ENCODE measurements around the gene OR1K1.
"Not testable (repeated sequence)": the region's sequence is repeated elsewhere in the genome, so short reads cannot be mapped to it uniquely, and the experiment has no call there.

GRCh38 chr9:122809261-122809660, 9.3 kb downstream of the OR1K1 start:
- TF ChIP-seq KAT7 (CRISPR knock-in tag; IDR thresholded peaks at IDR 0.05; ENCODE audit: borderline replicate concordance); BRF2 (IDR thresholded peaks at IDR 0.05; ENCODE audit: borderline replicate concordance, insufficient read depth, insufficient read length); EZH2 (IDR thresholded peaks at IDR 0.05; ENCODE audit: borderline replicate concordance, low read depth, low read length); MEIS2 (IDR thresholded peaks at IDR 0.05; ENCODE audit: partially characterized antibody); JUND (IDR thresholded peaks at IDR 0.05; ENCODE audit: borderline replicate concordance, low read depth, low read length); JUND (tag; IDR thresholded peaks at IDR 0.05; ENCODE audit: borderline replicate concordance, low read depth, low read length); ZNF133 (CRISPR knock-in tag; IDR thresholded peaks at IDR 0.05); CEBPZ (IDR thresholded peaks at IDR 0.05; ENCODE audit: borderline replicate concordance, low read depth, low read length); POLR2AphosphoS5 (IDR thresholded peaks at IDR 0.05; ENCODE audit: control insufficient read depth, insufficient read depth, low read depth, low read length); SIRT6 (IDR thresholded peaks at IDR 0.05; ENCODE audit: low read depth, low read length); PHF20 (IDR thresholded peaks at IDR 0.05; ENCODE audit: partially characterized antibody); SMAD3 (CRISPR knock-in tag; conservative IDR thresholded peaks at IDR 0.05); EP300 (IDR thresholded peaks at IDR 0.05; ENCODE audit: low read length); YBX1 (IDR thresholded peaks at IDR 0.05): not testable (repeated sequence)
